ENCODE results near the gene ACP4. TPM values are rescaled to one million over a fixed set of nuclear protein-coding genes. Genes with fewer than 3 reads are reported as not detected.

ACP4 gene
- total and polyA plus RNA-seq, 2 experiments from 2014 or later, result not detected

DNA sequence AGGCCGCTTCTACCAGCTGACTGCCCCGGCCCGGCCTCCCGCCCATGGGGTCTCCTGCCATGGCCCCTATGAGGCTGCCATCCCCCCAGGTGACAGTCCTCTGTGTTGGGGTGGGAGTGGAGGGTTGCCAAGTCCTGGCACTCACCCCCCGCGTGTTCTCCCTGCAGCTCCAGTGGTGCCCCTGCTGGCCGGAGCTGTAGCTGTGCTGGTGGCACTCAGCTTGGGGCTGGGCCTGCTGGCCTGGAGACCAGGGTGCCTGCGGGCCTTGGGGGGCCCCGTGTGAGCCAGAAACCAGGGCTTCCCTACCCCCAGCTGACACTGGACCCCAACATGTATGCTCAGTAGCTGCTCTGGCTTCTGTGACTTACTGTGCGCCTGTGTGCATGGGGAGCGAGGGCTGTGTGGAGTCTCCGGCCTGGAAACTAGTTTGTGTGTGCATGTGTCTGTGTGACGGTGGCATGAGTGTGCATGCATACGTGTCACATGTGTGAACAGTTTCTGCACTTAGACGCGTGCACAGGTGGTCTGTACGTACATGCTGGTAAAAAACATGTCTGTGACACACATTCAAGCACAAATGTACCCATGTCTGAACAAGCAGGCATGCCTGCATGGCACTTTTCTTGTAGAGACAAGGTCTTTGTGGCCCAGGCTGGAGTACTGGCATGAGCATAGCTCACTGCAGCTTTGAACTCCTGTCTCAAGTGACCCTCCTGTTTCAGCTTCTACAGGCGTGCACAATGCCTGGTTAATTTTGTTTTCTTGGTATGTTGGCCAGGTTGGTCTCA, 4.9 kb downstream of the ACP4 start:
- no peak for DNase-seq (ENCODE audit: low spot score)
- Histone ChIP-seq H4K20me1 (ENCODE audit: insufficient read depth, poor library complexity, severe bottlenecking) (no peaks in the 10 kb centered on the region), H3K36me3 (replicated peaks; ENCODE audit: insufficient read depth, low read depth) (no peaks in the 10 kb centered on the region), H3K27me3 (no peaks in the 10 kb centered on the region), H3K4me2 (no peak overlapping the region), H3K79me2 (peaks cover 3% of the 10 kb centered on the region), H3K4me1 (ENCODE audit: insufficient read depth) (no peaks in the 10 kb centered on the region), H3K27ac (no peak overlapping the region), H2AFZ (no peak overlapping the region), H3K4me3 (no peak overlapping the region), H3K9me2 (replicated peaks; ENCODE audit: insufficient read depth) (no peaks in the 10 kb centered on the region), H3K9me3 (ENCODE audit: low read depth) (no peaks in the 10 kb centered on the region)
- 62% methylated on average over 18 of the region's 18 CpGs for WGBS (ENCODE audit: low lambda C conversion rate, missing lambda C conversion rate)
- TF ChIP-seq, protein P1, sequence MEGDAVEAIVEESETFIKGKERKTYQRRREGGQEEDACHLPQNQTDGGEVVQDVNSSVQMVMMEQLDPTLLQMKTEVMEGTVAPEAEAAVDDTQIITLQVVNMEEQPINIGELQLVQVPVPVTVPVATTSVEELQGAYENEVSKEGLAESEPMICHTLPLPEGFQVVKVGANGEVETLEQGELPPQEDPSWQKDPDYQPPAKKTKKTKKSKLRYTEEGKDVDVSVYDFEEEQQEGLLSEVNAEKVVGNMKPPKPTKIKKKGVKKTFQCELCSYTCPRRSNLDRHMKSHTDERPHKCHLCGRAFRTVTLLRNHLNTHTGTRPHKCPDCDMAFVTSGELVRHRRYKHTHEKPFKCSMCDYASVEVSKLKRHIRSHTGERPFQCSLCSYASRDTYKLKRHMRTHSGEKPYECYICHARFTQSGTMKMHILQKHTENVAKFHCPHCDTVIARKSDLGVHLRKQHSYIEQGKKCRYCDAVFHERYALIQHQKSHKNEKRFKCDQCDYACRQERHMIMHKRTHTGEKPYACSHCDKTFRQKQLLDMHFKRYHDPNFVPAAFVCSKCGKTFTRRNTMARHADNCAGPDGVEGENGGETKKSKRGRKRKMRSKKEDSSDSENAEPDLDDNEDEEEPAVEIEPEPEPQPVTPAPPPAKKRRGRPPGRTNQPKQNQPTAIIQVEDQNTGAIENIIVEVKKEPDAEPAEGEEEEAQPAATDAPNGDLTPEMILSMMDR (IDR thresholded peaks at IDR 0.05; ENCODE audit: poor library complexity), result no peak
- TF ChIP-seq EZH2phosphoT487 (IDR thresholded peaks at IDR 0.05; ENCODE audit: low read depth, severe bottlenecking, unreplicated experiment) (no peak), EZH2 (IDR thresholded peaks at IDR 0.05; ENCODE audit: borderline replicate concordance) (no peak)

DNA sequence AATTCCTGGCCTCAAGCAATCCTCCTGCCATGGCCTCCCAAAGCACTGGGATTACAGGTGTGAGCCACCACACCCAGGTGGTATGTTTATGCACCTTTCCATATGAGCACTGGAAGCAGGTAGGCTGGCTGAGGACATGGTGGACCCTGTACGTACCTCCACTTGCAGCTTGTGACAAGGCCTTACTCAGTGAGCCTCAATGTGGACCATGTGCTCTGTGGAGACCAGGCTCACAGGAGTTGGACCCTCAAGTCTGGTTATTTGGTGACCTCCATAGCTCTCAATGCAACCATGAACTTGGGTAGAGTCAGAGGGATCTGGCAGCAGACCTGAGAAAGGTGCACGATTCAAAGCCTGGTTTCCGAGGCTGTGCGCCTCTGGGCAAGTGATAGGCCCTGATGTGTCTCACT, 5.5 kb downstream of the ACP4 start:
- Histone ChIP-seq H3K4me1 (ENCODE audit: insufficient read depth) (no peaks in the 10 kb centered on the region), H3K27ac (no peak overlapping the region), H2AFZ (no peak overlapping the region), H3K9me2 (replicated peaks; ENCODE audit: insufficient read depth) (no peaks in the 10 kb centered on the region), H3K79me2 (peaks cover 5% of the 10 kb centered on the region), H3K4me3 (no peak overlapping the region), H3K9me3 (ENCODE audit: low read depth) (no peaks in the 10 kb centered on the region), H3K36me3 (replicated peaks; ENCODE audit: insufficient read depth, low read depth) (no peaks in the 10 kb centered on the region), H4K20me1 (ENCODE audit: insufficient read depth, poor library complexity, severe bottlenecking) (no peaks in the 10 kb centered on the region), H3K27me3 (no peaks in the 10 kb centered on the region), H3K4me2 (no peak overlapping the region)
- WGBS (ENCODE audit: low lambda C conversion rate, missing lambda C conversion rate), result 93% methylated on average over 4 of the region's 4 CpGs
- DNase-seq (ENCODE audit: low spot score), result no peak
- TF ChIP-seq EZH2 (IDR thresholded peaks at IDR 0.05; ENCODE audit: borderline replicate concordance) (no peak), EZH2phosphoT487 (IDR thresholded peaks at IDR 0.05; ENCODE audit: low read depth, severe bottlenecking, unreplicated experiment) (no peak)
- TF ChIP-seq, protein P1 (IDR thresholded peaks at IDR 0.05; ENCODE audit: poor library complexity), result no peak

DNA sequence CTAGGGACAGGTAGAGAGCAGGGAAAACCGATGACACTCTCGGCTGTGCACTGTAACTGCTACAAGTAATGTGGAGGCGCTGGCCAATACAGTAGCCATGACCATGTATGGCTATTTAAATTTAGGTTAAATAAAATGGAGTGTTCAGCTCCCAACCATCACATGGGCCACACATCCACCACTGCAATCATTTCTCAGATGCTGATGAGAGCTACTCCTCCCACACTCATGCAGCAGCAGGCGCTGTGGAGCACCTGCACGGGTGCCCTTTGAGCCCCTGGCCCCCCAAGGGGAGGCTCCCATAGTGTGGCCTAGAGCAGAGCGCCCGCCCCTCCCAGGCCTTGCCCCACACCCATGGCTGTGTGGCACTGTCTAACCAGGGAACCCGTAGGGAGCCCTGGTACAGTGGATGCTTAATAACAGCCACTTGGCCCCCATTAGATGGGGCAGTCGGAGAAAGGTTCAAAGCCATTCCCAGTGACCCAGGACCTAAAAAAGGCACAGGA, 6.0 kb downstream of the ACP4 start:
- Histone ChIP-seq H3K27me3 (no peaks in the 10 kb centered on the region), H3K4me3 (no peak overlapping the region), H3K9me3 (ENCODE audit: low read depth) (no peaks in the 10 kb centered on the region), H4K20me1 (ENCODE audit: insufficient read depth, poor library complexity, severe bottlenecking) (no peaks in the 10 kb centered on the region), H3K79me2 (peaks cover 10% of the 10 kb centered on the region), H3K27ac (no peak overlapping the region), H3K36me3 (replicated peaks; ENCODE audit: insufficient read depth, low read depth) (no peaks in the 10 kb centered on the region), H3K4me2 (no peak overlapping the region), H3K4me1 (ENCODE audit: insufficient read depth) (no peaks in the 10 kb centered on the region), H2AFZ (no peak overlapping the region), H3K9me2 (replicated peaks; ENCODE audit: insufficient read depth) (no peaks in the 10 kb centered on the region)
- TF ChIP-seq EZH2 (IDR thresholded peaks at IDR 0.05; ENCODE audit: borderline replicate concordance), result no peak
- TF ChIP-seq EZH2phosphoT487 (IDR thresholded peaks at IDR 0.05; ENCODE audit: low read depth, severe bottlenecking, unreplicated experiment), result no peak
- TF ChIP-seq, protein P1 (IDR thresholded peaks at IDR 0.05; ENCODE audit: poor library complexity), result no peak
- 95% methylated on average over 9 of the region's 9 CpGs for WGBS (ENCODE audit: low lambda C conversion rate, missing lambda C conversion rate)
- DNase-seq (ENCODE audit: low spot score), result no peak

Measured in hepatocyte (in vitro differentiated cells).